ENCODE measurements around the gene LHX6. TPM values are rescaled to one million over a fixed set of nuclear protein-coding genes. Genes with fewer than 3 reads are reported as not detected.

Gene LHX6
- total RNA-seq, 1 experiment from 2014 or later, result 1.8 TPM

DNA sequence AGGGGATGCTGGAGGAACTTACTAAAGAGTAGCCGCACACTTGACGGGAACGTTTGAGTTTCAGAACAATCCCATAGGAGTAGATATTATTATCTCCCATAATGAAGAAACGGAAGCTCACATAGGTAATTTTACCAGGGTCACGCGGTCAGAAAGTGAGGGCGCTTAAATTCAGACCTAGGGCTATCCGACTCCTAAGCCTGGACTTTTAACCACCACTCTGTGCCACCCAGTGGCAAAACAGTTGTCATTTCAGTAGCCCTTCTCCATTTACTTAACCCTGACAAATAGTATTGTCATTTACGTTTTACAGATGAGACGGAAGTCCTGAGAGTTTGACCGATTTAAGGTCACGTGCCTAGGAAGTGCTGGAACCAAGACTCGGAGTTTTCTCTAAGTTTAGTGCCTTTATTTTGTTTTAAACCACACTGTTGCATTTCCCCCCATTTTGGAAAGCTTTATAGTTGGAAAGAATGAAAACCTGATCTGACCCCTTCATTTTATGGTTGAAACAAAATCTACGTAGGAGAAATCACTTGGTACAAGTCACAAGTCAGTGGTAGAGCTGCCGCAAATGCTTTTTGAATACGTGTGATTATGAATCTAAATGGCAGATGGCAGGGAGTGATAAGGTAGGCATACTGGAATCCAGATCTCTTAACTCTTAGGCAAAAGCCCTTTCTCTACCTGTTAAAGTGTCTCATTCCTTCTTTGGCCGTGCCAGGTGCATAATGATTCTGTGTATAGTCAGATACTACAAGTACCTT, 36.6 kb upstream of the LHX6 start:
- Mint-ChIP-seq H3K36me3 (ENCODE audit: insufficient read depth in 1 of 3, low read depth in 3 of 3) (peaks cover 3 to 14% (median 4%) of the 10 kb centered on the region in 3 experiments; a peak in 5 of 7 replicates), H3K27me3 (ENCODE audit: low read depth) (no peaks in the 10 kb centered on the region), H3K4me1 (peaks cover 12 to 13% of the 10 kb centered on the region in 2 experiments; a peak in 3 of 4 replicates), H3K9me3 (no peaks in the 10 kb centered on the region), H3K4me3 (peak overlapping the region; percentile 97 to 98), H3K27ac (peak overlapping the region; percentile 99 to 100 (median 99))
- Histone ChIP-seq H2AFZ (ENCODE audit: low read length) (no peak overlapping the region), H3K27ac (ENCODE audit: insufficient read length, low read depth, low read length) (peak overlapping the region; percentile 63), H4K8ac (replicated peaks; ENCODE audit: insufficient read length, low read depth, low read length) (no peak overlapping the region), H3K4me2 (ENCODE audit: insufficient read depth, insufficient read length, low read length) (peak overlapping the region; percentile 98), H3K79me2 (ENCODE audit: insufficient read depth, low read length) (peaks cover 6% of the 10 kb centered on the region; the same call in 1 of the 2 replicates), H3K56ac (ENCODE audit: insufficient read length, low read depth, low read length) (no peak overlapping the region), H3K23ac (ENCODE audit: insufficient read length, low read depth, low read length) (no peak overlapping the region), H2BK5ac (ENCODE audit: insufficient read length, low read length) (no peak overlapping the region), H3K27me3 (ENCODE audit: insufficient read depth, low read length) (no peaks in the 10 kb centered on the region), H2BK12ac (ENCODE audit: insufficient read length, low read depth, low read length) (no peak overlapping the region), H3K18ac (ENCODE audit: insufficient read length, low read depth, low read length) (peak overlapping the region; percentile 43), H2BK15ac (ENCODE audit: low read depth, low read length) (no peak overlapping the region), H3K4ac (ENCODE audit: low read depth, low read length) (no peak overlapping the region), H3K23me2 (ENCODE audit: insufficient read length, low read depth, low read length, poor library complexity, severe bottlenecking) (peaks cover 11% of the 10 kb centered on the region), H4K5ac (ENCODE audit: insufficient read length, low read depth, low read length) (no peak overlapping the region), H3K79me1 (ENCODE audit: insufficient read depth, low read depth, low read length, poor library complexity, severe bottlenecking) (peaks cover 7% of the 10 kb centered on the region), H3K9ac (ENCODE audit: extremely low read depth, insufficient read length, low read length) (peak overlapping the region; percentile 83), H3K4me1 (ENCODE audit: insufficient read depth, low read length) (no peaks in the 10 kb centered on the region), H4K91ac (ENCODE audit: insufficient read length, low read depth, low read length) (no peak overlapping the region), H2BK120ac (ENCODE audit: low read depth, low read length, poor library complexity, severe bottlenecking) (peak overlapping the region; percentile 91), H2AK5ac (ENCODE audit: insufficient read length, low read length) (no peak overlapping the region), H3K9me3 (ENCODE audit: control insufficient read depth, low read depth, low read length) (no peaks in the 10 kb centered on the region), H4K20me1 (ENCODE audit: control insufficient read depth, insufficient read depth, insufficient read length) (no peaks in the 10 kb centered on the region), H2BK20ac (ENCODE audit: low read depth, low read length, poor library complexity, severe bottlenecking) (no peak overlapping the region), H3K14ac (ENCODE audit: insufficient read depth, low read length) (no peak overlapping the region; the same call in 1 of the 2 replicates), H3T11ph (ENCODE audit: low read length) (no peak overlapping the region)
- no CpG with 5 or more reads among the region's 17 CpGs for WGBS (ENCODE audit: extremely low coverage, insufficient read length, low lambda C conversion rate)
- peak; percentile 28 for DNase-seq
- TF ChIP-seq, protein P1, sequence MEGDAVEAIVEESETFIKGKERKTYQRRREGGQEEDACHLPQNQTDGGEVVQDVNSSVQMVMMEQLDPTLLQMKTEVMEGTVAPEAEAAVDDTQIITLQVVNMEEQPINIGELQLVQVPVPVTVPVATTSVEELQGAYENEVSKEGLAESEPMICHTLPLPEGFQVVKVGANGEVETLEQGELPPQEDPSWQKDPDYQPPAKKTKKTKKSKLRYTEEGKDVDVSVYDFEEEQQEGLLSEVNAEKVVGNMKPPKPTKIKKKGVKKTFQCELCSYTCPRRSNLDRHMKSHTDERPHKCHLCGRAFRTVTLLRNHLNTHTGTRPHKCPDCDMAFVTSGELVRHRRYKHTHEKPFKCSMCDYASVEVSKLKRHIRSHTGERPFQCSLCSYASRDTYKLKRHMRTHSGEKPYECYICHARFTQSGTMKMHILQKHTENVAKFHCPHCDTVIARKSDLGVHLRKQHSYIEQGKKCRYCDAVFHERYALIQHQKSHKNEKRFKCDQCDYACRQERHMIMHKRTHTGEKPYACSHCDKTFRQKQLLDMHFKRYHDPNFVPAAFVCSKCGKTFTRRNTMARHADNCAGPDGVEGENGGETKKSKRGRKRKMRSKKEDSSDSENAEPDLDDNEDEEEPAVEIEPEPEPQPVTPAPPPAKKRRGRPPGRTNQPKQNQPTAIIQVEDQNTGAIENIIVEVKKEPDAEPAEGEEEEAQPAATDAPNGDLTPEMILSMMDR (conservative IDR thresholded peaks at IDR 0.05), result peak; percentile 22; the same call in 1 of the 3 replicates

Measured in H9 (cell line).